OCI-LY7 (cell line): Measurements from ENCODE around the gene DCLRE1B.

ENCODE experiments used
- CTCF ChIP-seq: fragments of 200-600 bp; sonication (generic); conservative IDR thresholded peaks from 2 replicates; pipeline ENCODE4 v1.5.1; 2014; ENCODE audit warnings: mild to moderate bottlenecking, antibody characterized with exemption, low read length, moderate library complexity, mixed read lengths
- EZH2phosphoT487 ChIP-seq: fragments of 200-600 bp; sonication (generic); IDR thresholded peaks from 2 replicates; pipeline ENCODE4 v1.6.1; 2018; ENCODE audit warnings: low read depth, borderline replicate concordance, mild to moderate bottlenecking, mixed run types, antibody characterized with exemption, low read length, moderate library complexity, mixed read lengths

DNA sequence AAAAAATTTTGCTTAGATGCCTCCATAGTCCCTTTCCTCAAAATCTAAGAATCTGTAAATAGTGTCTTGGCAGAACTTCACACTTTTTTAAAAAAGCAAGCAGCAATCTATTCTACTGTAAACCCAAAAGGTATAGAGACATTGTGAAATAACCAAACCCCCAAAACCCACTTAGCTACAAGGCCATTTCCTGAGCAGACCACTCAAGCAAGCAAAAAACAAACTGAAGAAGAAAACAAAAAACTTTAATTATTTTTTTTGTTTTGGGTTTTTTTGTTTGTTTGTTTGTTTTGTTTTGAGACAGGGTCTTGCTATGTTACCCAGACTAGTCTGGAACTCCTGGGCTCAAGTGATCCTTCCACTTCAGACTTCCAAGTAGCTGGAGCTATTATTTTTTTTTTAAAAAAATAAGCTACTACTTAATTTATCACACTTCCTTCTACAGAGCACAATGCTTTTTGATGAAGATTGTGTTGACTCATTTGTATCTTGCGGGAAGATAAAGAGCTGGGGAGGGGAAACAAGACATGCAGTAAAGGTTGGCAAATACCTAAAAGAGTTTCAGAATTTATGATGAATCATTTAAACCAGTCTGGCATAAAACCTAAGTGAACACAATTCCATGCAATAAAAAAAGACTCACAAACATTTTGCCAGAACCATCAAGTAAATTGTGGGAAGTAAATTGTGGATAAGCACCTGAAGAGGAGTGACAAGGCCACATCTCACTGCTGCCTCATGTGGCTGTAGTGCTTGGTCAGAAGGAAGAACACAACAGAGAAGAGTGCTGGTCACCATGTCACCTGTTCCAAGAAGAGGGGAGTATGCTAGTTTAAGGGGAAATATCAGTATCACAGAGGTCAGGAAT is 30.9 kb upstream of the DCLRE1B start:
- TF ChIP-seq CTCF: peak; percentile 85
- TF ChIP-seq EZH2phosphoT487: no peak
